SK-N-SH (cell line): ENCODE results near the gene CD320. TPM values are rescaled to one million over a fixed set of nuclear protein-coding genes. Genes with fewer than 3 reads are reported as not detected.

Source experiments
- CTCF ChIA-PET: fragments of 300-600, 350-600 bp; formaldehyde crosslinking; extraction: SDS; loops from one replicate; lab custom pipeline; 2021; lab: Yijun Ruan, JAX
- POLR2A ChIA-PET: fragments of 350-600 bp; sonication (Branson Sonifier 250); formaldehyde crosslinking; extraction: SDS; loops from one replicate; lab custom pipeline; 2020; ENCODE audit warnings: antibody characterized with exemption, inconsistent platforms; lab: Yijun Ruan, JAX
- DNase-seq: peaks from one replicate; pipeline ENCODE4 v3.0.0; 2012
- H2AFZ ChIP-seq: fragments of 200-600 bp; sonication (generic); 2 replicates; pipeline ENCODE4 v1.8.1; 2016; ENCODE audit warnings: antibody characterized with exemption, mild to moderate bottlenecking, low read depth
- H3F3A ChIP-seq: fragments of 200-600 bp; sonication (generic); replicated peaks from 2 replicates; pipeline ENCODE3; 2016; ENCODE audit warnings: antibody characterized with exemption, mild to moderate bottlenecking; ENCODE audit not compliant: insufficient read depth
- H3K27ac ChIP-seq, 2 experiments: fragments of 200-500 bp in 1 of 2; fragments of 200-600 bp in 1 of 2; sonication (Bioruptor generic) in 1 of 2; sonication (generic), shearing (Covaris generic) in 1 of 2; 2 replicates each; pipeline versions ENCODE4 v1.5.1 to v1.6.1; 2014 to 2016; ENCODE audit warnings: low read depth in 2 of 2, inconsistent platforms in 1 of 2, low read length in 1 of 2, mild to moderate bottlenecking in 1 of 2, mixed read lengths in 1 of 2
- H3K27me3 ChIP-seq: fragments of 200-600 bp; sonication (generic), shearing (Covaris generic); 2 replicates; pipeline ENCODE4 v1.6.1; 2016; ENCODE audit warnings: mixed run types; ENCODE audit not compliant: insufficient read depth
- H3K36me3 ChIP-seq, 2 experiments: fragments of 200-500 bp in 1 of 2; fragments of 200-600 bp in 1 of 2; sonication (Bioruptor generic) in 1 of 2; sonication (generic) in 1 of 2; replicated peaks in 1 of 2; 2 replicates each; pipeline versions ENCODE3 to v1.5.1; 2014 to 2016; ENCODE audit warnings: low read length in 1 of 2, mild to moderate bottlenecking in 1 of 2; ENCODE audit not compliant: insufficient read depth in 2 of 2, control insufficient read depth in 1 of 2
- H3K4me1 ChIP-seq, 2 experiments: fragments of 200-500 bp in 1 of 2; fragments of 200-600 bp in 1 of 2; sonication (Bioruptor generic) in 1 of 2; sonication (generic), shearing (Covaris generic) in 1 of 2; 2 replicates each; pipeline versions ENCODE4 v1.5.1 to v1.6.1; 2014 to 2016; ENCODE audit warnings: low read depth in 1 of 2, low read length in 1 of 2, mixed run types in 1 of 2; ENCODE audit not compliant: insufficient read depth in 2 of 2, control insufficient read depth in 1 of 2
- H3K4me2 ChIP-seq: fragments of 200-600 bp; sonication (generic), shearing (Covaris generic); 2 replicates; pipeline ENCODE4 v1.6.1; 2017; ENCODE audit warnings: mixed run types
- H3K4me3 ChIP-seq, 2 experiments: fragments of 200-500 bp in 1 of 2; fragments of 200-600 bp in 1 of 2; sonication (Bioruptor generic) in 1 of 2; sonication (generic), shearing (Covaris generic) in 1 of 2; 2 replicates each; pipeline versions ENCODE4 v1.5.1 to v1.8.1; 2014 to 2016; ENCODE audit warnings: low read depth in 2 of 2, inconsistent platforms in 1 of 2, low read length in 1 of 2, mild to moderate bottlenecking in 1 of 2, mixed read lengths in 1 of 2, moderate library complexity in 1 of 2
- H3K79me2 ChIP-seq: fragments of 200-600 bp; sonication (generic); 2 replicates; pipeline ENCODE4 v1.8.1; 2017; ENCODE audit warnings: mild to moderate bottlenecking; ENCODE audit not compliant: insufficient read depth
- H3K9ac ChIP-seq: fragments of 200-600 bp; sonication (generic); 2 replicates; pipeline ENCODE4 v1.6.1; 2017; ENCODE audit warnings: mixed run types
- H3K9me2 ChIP-seq: fragments of 200-600 bp; sonication (generic); 2 replicates; pipeline ENCODE4 v1.6.1; 2017; ENCODE audit warnings: mixed run types
- H3K9me3 ChIP-seq: fragments of 200-600 bp; sonication (generic); 2 replicates; pipeline ENCODE4 v1.6.1; 2017; ENCODE audit warnings: mixed run types, mild to moderate bottlenecking, moderate library complexity
- H4K20me1 ChIP-seq: fragments of 200-600 bp; sonication (generic); 2 replicates; pipeline ENCODE4 v1.6.1; 2017; ENCODE audit warnings: mild to moderate bottlenecking, mixed run types; ENCODE audit not compliant: insufficient read depth
- CHD2 ChIP-seq: fragments of 150-350 bp; IDR thresholded peaks from 2 replicates; pipeline ENCODE4 v1.6.1; 2018; ENCODE audit warnings: low read length; ENCODE audit not compliant: partially characterized antibody
- CTCF ChIP-seq: fragments of 200-600 bp; sonication (generic); IDR thresholded peaks from 2 replicates; pipeline ENCODE4 v1.6.1; 2017; ENCODE audit warnings: antibody characterized with exemption, mild to moderate bottlenecking, moderate library complexity
- ELF1 ChIP-seq: IDR thresholded peaks from 2 replicates; pipeline ENCODE4 v1.4.0; 2012
- EP300 ChIP-seq, 2 experiments: IDR thresholded peaks; 2 replicates each; pipeline versions ENCODE4 v1.4.0 to v1.6.1; 2012; ENCODE audit warnings: borderline replicate concordance in 1 of 2, low read depth in 1 of 2, low read length in 1 of 2
- FOSL2 ChIP-seq: IDR thresholded peaks from 2 replicates; pipeline ENCODE4 v1.4.0; 2012; ENCODE audit warnings: low read depth, mild to moderate bottlenecking, moderate library complexity, borderline replicate concordance
- FOXJ3 ChIP-seq: sonication (generic); formaldehyde crosslinking; IDR thresholded peaks from 2 replicates; pipeline ENCODE4 v1.5.1; 2020; ENCODE audit warnings: mild to moderate bottlenecking, missing genetic modification reagents
- FOXM1 ChIP-seq: IDR thresholded peaks from 2 replicates; pipeline ENCODE4 v1.4.0; 2012; ENCODE audit warnings: low read depth, mild to moderate bottlenecking
- GABPA ChIP-seq: IDR thresholded peaks from 2 replicates; pipeline ENCODE4 v1.4.0; 2012; ENCODE audit warnings: low read depth, mild to moderate bottlenecking
- GATA2 ChIP-seq: sonication (generic); formaldehyde crosslinking; IDR thresholded peaks from 2 replicates; pipeline ENCODE4 v1.5.0; 2020; ENCODE audit warnings: mild to moderate bottlenecking, missing genetic modification reagents
- JUND ChIP-seq: IDR thresholded peaks from 2 replicates; pipeline ENCODE4 v1.4.0; 2012
- MAX ChIP-seq: IDR thresholded peaks from 2 replicates; pipeline ENCODE4 v1.4.0; 2012; ENCODE audit warnings: low read depth
- MXI1 ChIP-seq: IDR thresholded peaks from 2 replicates; pipeline ENCODE4 v1.6.1; 2012; ENCODE audit warnings: mild to moderate bottlenecking, low read depth, low read length, improper control_type of control experiment
- NFIC ChIP-seq: IDR thresholded peaks from 2 replicates; pipeline ENCODE4 v1.4.0; 2012; ENCODE audit warnings: borderline replicate concordance
- NRF1 ChIP-seq: IDR thresholded peaks from 2 replicates; pipeline ENCODE4 v1.6.1; 2012; ENCODE audit warnings: low read depth, mild to moderate bottlenecking, low read length
- RAD21 ChIP-seq: IDR thresholded peaks from 2 replicates; pipeline ENCODE4 v1.6.1; 2012; ENCODE audit warnings: mild to moderate bottlenecking, low read length
- RCOR1 ChIP-seq: fragments of 150-350 bp; IDR thresholded peaks from 2 replicates; pipeline ENCODE4 v1.6.1; 2017; ENCODE audit warnings: antibody characterized with exemption, low read length
- REST ChIP-seq: IDR thresholded peaks from 2 replicates; pipeline ENCODE4 v1.6.1; 2012; ENCODE audit warnings: mild to moderate bottlenecking, low read depth, low read length, moderate library complexity
- RXRA ChIP-seq: IDR thresholded peaks from 2 replicates; pipeline ENCODE4 v1.4.0; 2012; ENCODE audit warnings: low read depth, mild to moderate bottlenecking, borderline replicate concordance
- SIN3A ChIP-seq: IDR thresholded peaks from 2 replicates; pipeline ENCODE4 v1.6.1; 2012; ENCODE audit warnings: low read depth, mild to moderate bottlenecking, low read length, moderate library complexity, borderline replicate concordance
- SMC3 ChIP-seq: IDR thresholded peaks from 2 replicates; pipeline ENCODE4 v1.6.1; 2012; ENCODE audit warnings: low read depth, low read length, improper control_type of control experiment
- USF2 ChIP-seq: fragments of 150-350 bp; IDR thresholded peaks from 2 replicates; pipeline ENCODE4 v1.6.1; 2017; ENCODE audit warnings: antibody characterized with exemption, low read length, low read depth, borderline replicate concordance
- YY1 ChIP-seq: IDR thresholded peaks from 2 replicates; pipeline ENCODE4 v1.4.0; 2012; ENCODE audit warnings: low read depth, mild to moderate bottlenecking
- ZBTB33 ChIP-seq: IDR thresholded peaks from 2 replicates; pipeline ENCODE4 v1.4.0; 2012; ENCODE audit warnings: low read depth, borderline replicate concordance
- WGBS: methylation state at CpG from one replicate; pipeline ENCODE4 v1.1.6; 2017; ENCODE audit warnings: low lambda C conversion rate; 5-methylcytosine and 5-hydroxymethylcytosine counted together
- polyA plus RNA-seq, 3 experiments: library from polyadenylated mRNA; depleted of rRNA; stranded (reverse); fragments of >200 nt; gene quantifications; 2 replicates each; pipeline ENCODE4 v1.2.3, GENCODE V29; 2012

The CD320 gene
- polyA plus RNA-seq, 1 of the 3 experiments (the other 2 are of a cell fraction): 129 TPM

- Histone ChIP-seq H3K9me2 (no peaks in the 10 kb centered on the region), H3F3A (peaks cover 31% of the 10 kb centered on the region), H3K4me2 (peak overlapping the region; percentile 55), H2AFZ (no peak overlapping the region), H4K20me1 (no peaks in the 10 kb centered on the region), H3K9me3 (no peaks in the 10 kb centered on the region), H3K36me3 (no peaks in the 10 kb centered on the region), H3K27me3 (no peaks in the 10 kb centered on the region), H3K4me1 (peaks cover 0 to 12% of the 10 kb centered on the region in 2 experiments; a peak in 2 of 4 replicates), H3K27ac (peak overlapping the region in 1 of 2 experiments; percentile 92; a peak in 2 of 4 replicates), H3K9ac (peak overlapping the region; percentile 48; the same call in 1 of the 2 replicates), H3K79me2 (peaks cover 5% of the 10 kb centered on the region; the same call in 1 of the 2 replicates), H3K4me3 (no peak overlapping the region)
- ChIA-PET POLR2A (interaction anchor here (0.6 kb wide), 1 partner anchor 150 kb away, joined by 3 read pairs; no protein-coding TSS in a partner anchor), CTCF (interaction anchor here (0.8 to 3.8 kb wide), 9 partner anchors 11 to 225 kb away, joined by 3 to 78 read pairs (median 33); partner anchors contain the start of genes ANGPTL4, MARCHF2 and RAB11B)
- no peak for DNase-seq
- WGBS: 59% methylated on average over 5 of the region's 6 CpGs
- TF ChIP-seq FOSL2 (peak; percentile 93), MXI1 (no peak), MAX (peak; percentile 79; the same call in 1 of the 2 replicates), REST (peak; percentile 68; the same call in 1 of the 2 replicates), FOXM1 (no peak), ZBTB33 (peak; percentile 61; the same call in 1 of the 2 replicates), RXRA (peak; percentile 100), USF2 (no peak), RCOR1 (no peak), RAD21 (no peak), CTCF (no peak), NFIC (peak; percentile 95), SMC3 (no peak), NRF1 (no peak), CHD2 (no peak), JUND (peak; percentile 90), GATA2 (CRISPR knock-in tag) (no peak), YY1 (no peak), EP300 (IDR thresholded peaks at IDR 0.05; ENCODE audit: borderline replicate concordance in 1 of 2, low read depth in 1 of 2, low read length in 1 of 2) (peak in 1 of 2 experiments; percentile 84; a peak in 1 of 4 replicates), ELF1 (no peak), FOXJ3 (CRISPR knock-in tag) (no peak), GABPA (peak; percentile 24), SIN3A (no peak)
Measured at GRCh38 chr19:8355631-8356402, 47.7 kb upstream of the CD320 start.
